ENCODE measurements around the gene CRYL1. TPM values are rescaled to one million over a fixed set of nuclear protein-coding genes. Genes with fewer than 3 reads are reported as not detected.

Gene CRYL1
- total RNA-seq, 1 experiment from 2014 or later = 3.7 TPM

- H3K4me3 Mint-ChIP-seq = no peak overlapping the region
- no peak overlapping the region for H3T11ph ChIP-seq (ENCODE audit: low read length)
- TF ChIP-seq CTCF (conservative IDR thresholded peaks at IDR 0.05) = no peak
- DNase-seq = no peak
- no peak overlapping the region for H3K4me2 ChIP-seq (ENCODE audit: insufficient read depth, insufficient read length, low read length)
- no peaks in the 10 kb centered on the region; the same call in 1 of the 2 replicates for H3K27me3 Mint-ChIP-seq (ENCODE audit: low read depth)
- H3K4ac ChIP-seq (ENCODE audit: low read depth, low read length) = no peak overlapping the region
- no peaks in the 10 kb centered on the region for H3K79me1 ChIP-seq (ENCODE audit: insufficient read depth, low read depth, low read length, poor library complexity, severe bottlenecking)
- no peaks in the 10 kb centered on the region for H3K9me3 ChIP-seq (ENCODE audit: control insufficient read depth, low read depth, low read length)
- H3K4me1 ChIP-seq (ENCODE audit: insufficient read depth, low read length) = no peaks in the 10 kb centered on the region
- no peaks in the 10 kb centered on the region for H3K36me3 Mint-ChIP-seq (ENCODE audit: insufficient read depth in 1 of 3, low read depth in 3 of 3)
- H3K27me3 ChIP-seq (ENCODE audit: insufficient read depth, low read length) = no peaks in the 10 kb centered on the region
- H3K23me2 ChIP-seq (ENCODE audit: insufficient read length, low read depth, low read length, poor library complexity, severe bottlenecking) = no peaks in the 10 kb centered on the region
- no peak overlapping the region for H3K18ac ChIP-seq (ENCODE audit: insufficient read length, low read depth, low read length)
- H4K5ac ChIP-seq (ENCODE audit: insufficient read length, low read depth, low read length) = no peak overlapping the region
- no peaks in the 10 kb centered on the region for H3K79me2 ChIP-seq (ENCODE audit: insufficient read depth, low read length)
- no peaks in the 10 kb centered on the region for H3K4me1 Mint-ChIP-seq
- H2BK5ac ChIP-seq (ENCODE audit: insufficient read length, low read length) = no peak overlapping the region
- H3K27ac Mint-ChIP-seq = no peak overlapping the region
- H2BK15ac ChIP-seq (ENCODE audit: low read depth, low read length) = no peak overlapping the region
- H2BK12ac ChIP-seq (ENCODE audit: insufficient read length, low read depth, low read length) = no peak overlapping the region
- H4K20me1 ChIP-seq (ENCODE audit: control insufficient read depth, insufficient read depth, insufficient read length) = no peaks in the 10 kb centered on the region
- H4K91ac ChIP-seq (ENCODE audit: insufficient read length, low read depth, low read length) = no peak overlapping the region
- no CpG with 5 or more reads among the region's 5 CpGs for WGBS (ENCODE audit: extremely low coverage, insufficient read length, low lambda C conversion rate)
- H2BK20ac ChIP-seq (ENCODE audit: low read depth, low read length, poor library complexity, severe bottlenecking) = no peak overlapping the region
- H3K9ac ChIP-seq (ENCODE audit: extremely low read depth, insufficient read length, low read length) = no peak overlapping the region
- H3K27ac ChIP-seq (ENCODE audit: insufficient read length, low read depth, low read length) = no peak overlapping the region
- no peaks in the 10 kb centered on the region for H3K9me3 Mint-ChIP-seq
- no peak overlapping the region for H4K8ac ChIP-seq (replicated peaks; ENCODE audit: insufficient read length, low read depth, low read length)
- no peak overlapping the region for H2AFZ ChIP-seq (ENCODE audit: low read length)
- H3K56ac ChIP-seq (ENCODE audit: insufficient read length, low read depth, low read length) = no peak overlapping the region
- no peak overlapping the region for H3K23ac ChIP-seq (ENCODE audit: insufficient read length, low read depth, low read length)
- H2AK5ac ChIP-seq (ENCODE audit: insufficient read length, low read length) = no peak overlapping the region
- no peak overlapping the region for H2BK120ac ChIP-seq (ENCODE audit: low read depth, low read length, poor library complexity, severe bottlenecking)
- no peak overlapping the region for H3K14ac ChIP-seq (ENCODE audit: insufficient read depth, low read length)
Observed at GRCh38 chr13:20550799-20551198, 25.1 kb upstream of the CRYL1 start.
